GM21526 (cell line): Measurements from ENCODE around the gene PPARG.
"Not testable (repeated sequence)": the region's sequence is repeated elsewhere in the genome, so short reads cannot be mapped to it uniquely, and the experiment has no call there.

Source experiments
- ATAC-seq: cut with Tn5 transposase; IDR thresholded peaks from one replicate; pipeline ENCODE4 v1.9.1; 2021; ENCODE audit warnings: moderate library complexity; ENCODE audit not compliant: unreplicated experiment, low FRiP score

PPARG gene

GRCh38 chr3:12472796-12473195 is 183.9 kb downstream of the PPARG start:
- ATAC-seq = no peak

GRCh38 chr3:12473511-12473910 is 184.6 kb downstream of the PPARG start:
- no peak for ATAC-seq

- ATAC-seq = no peak
These were observed 187.5 kb downstream of the PPARG start for GRCh38 chr3:12476238-12476897.

- ATAC-seq = no peak
These were observed 188.4 kb downstream of the PPARG start for GRCh38 chr3:12477256-12477655.

- ATAC-seq = no peak
These were observed 189.5 kb downstream of the PPARG start for GRCh38 chr3:12478326-12478725.

GRCh38 chr3:12479198-12479597 is 190.3 kb downstream of the PPARG start:
- ATAC-seq = not testable (repeated sequence)

- ATAC-seq = no peak
These were observed 191.1 kb downstream of the PPARG start for GRCh38 chr3:12479919-12480427.

GRCh38 chr3:12483410-12483809 is 194.5 kb downstream of the PPARG start:
- no peak for ATAC-seq

- ATAC-seq = no peak
These were observed 195.0 kb downstream of the PPARG start for GRCh38 chr3:12483872-12484197.
